Astrocyte (in vitro differentiated cells and primary cell): Measurements from ENCODE around the gene COBL.

ENCODE experiments used
- EZH2 ChIP-seq: IDR thresholded peaks from 2 replicates; pipeline ENCODE4 v1.6.1; 2012; ENCODE audit warnings: mild to moderate bottlenecking, low read length, inconsistent platforms; ENCODE audit not compliant: insufficient read depth
- TF ChIP-seq, protein P1 (sequence below): IDR thresholded peaks from 2 replicates; pipeline ENCODE4 v1.5.1; 2011; ENCODE audit warnings: low read depth, mild to moderate bottlenecking, inconsistent platforms, low read length, moderate library complexity; ENCODE audit not compliant: insufficient read depth

DNA sequence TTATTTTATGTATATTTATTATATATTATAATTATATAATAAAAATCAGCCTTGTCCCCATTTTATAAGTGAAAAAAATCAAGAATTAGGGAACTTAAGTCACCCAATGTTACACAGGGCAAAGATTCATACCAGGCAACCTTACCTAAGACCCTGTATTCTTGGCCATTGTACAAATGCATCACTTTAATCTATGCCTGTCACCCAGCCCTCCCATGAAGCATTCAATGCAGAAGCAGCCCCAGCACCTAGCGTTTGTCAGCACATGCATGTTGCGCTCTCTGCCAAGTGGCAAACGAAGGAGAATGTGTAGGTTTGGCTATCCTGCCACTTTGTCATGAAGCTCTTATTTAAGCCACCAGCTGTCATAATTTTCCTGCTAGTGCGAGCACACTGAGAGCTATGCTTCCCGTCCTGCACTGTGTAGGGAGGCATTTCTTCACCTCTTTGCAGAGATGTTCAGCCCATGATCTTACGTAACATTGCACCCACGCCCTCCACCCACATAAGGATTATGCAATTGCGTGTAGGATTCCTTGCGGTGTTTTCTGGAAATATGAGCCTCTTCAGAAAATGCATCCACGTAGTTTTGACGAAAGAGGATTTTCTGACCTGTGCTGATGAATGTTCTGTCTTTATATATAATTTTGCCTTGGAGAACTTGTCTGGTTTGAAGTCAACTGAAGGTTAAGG is 7.7 kb upstream of the COBL start:
- TF ChIP-seq, protein P1, sequence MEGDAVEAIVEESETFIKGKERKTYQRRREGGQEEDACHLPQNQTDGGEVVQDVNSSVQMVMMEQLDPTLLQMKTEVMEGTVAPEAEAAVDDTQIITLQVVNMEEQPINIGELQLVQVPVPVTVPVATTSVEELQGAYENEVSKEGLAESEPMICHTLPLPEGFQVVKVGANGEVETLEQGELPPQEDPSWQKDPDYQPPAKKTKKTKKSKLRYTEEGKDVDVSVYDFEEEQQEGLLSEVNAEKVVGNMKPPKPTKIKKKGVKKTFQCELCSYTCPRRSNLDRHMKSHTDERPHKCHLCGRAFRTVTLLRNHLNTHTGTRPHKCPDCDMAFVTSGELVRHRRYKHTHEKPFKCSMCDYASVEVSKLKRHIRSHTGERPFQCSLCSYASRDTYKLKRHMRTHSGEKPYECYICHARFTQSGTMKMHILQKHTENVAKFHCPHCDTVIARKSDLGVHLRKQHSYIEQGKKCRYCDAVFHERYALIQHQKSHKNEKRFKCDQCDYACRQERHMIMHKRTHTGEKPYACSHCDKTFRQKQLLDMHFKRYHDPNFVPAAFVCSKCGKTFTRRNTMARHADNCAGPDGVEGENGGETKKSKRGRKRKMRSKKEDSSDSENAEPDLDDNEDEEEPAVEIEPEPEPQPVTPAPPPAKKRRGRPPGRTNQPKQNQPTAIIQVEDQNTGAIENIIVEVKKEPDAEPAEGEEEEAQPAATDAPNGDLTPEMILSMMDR, result no peak
- no peak for TF ChIP-seq EZH2
